Measurements from ENCODE around the gene C1QTNF6. TPM values are rescaled to one million over a fixed set of nuclear protein-coding genes. Genes with fewer than 3 reads are reported as not detected.
A peak's percentile ranks its signal among the peaks of the same experiment; 100 is the strongest.
"Not testable (repeated sequence)": the region's sequence is repeated elsewhere in the genome, so short reads cannot be mapped to it uniquely, and the experiment has no call there.

The C1QTNF6 gene
- total RNA-seq, 2 experiments from 2014 or later = 7.3 to 19.6 TPM

GRCh38 chr22:37202716-37203115 is 14.7 kb upstream of the C1QTNF6 start:
- ChIA-PET CTCF (ENCODE audit: unreplicated experiment) (no interaction called here), POLR2A (no interaction called here)
- H3K4me1 ChIP-seq (ENCODE audit: insufficient read depth, low read length, poor library complexity, severe bottlenecking) = peaks cover 33% of the 10 kb centered on the region
- H3K27ac ChIP-seq (ENCODE audit: low read depth, low read length, poor library complexity, severe bottlenecking) = no peak overlapping the region
- no TSS peak for BruUV-seq (replicated peaks)
- H4K20me1 ChIP-seq (ENCODE audit: insufficient read depth, low read length) = no peaks in the 10 kb centered on the region
- no peaks in the 10 kb centered on the region for H3K9me2 ChIP-seq (ENCODE audit: insufficient read depth, low read length)
- H3K4me2 ChIP-seq (ENCODE audit: low read length) = no peak overlapping the region
- no peaks in the 10 kb centered on the region for H3K36me3 ChIP-seq (ENCODE audit: insufficient read depth, low read length)
- no peak for DNase-seq (ENCODE audit: low spot score)
- no peak for TF ChIP-seq CTCF (conservative IDR thresholded peaks at IDR 0.05; ENCODE audit: low read length)
- no peak overlapping the region for H2AFZ ChIP-seq (ENCODE audit: low read length)
- H3K9me3 ChIP-seq (ENCODE audit: low read length) = no peaks in the 10 kb centered on the region
- intact Hi-C loops (cut with micrococcal nuclease; ENCODE audit: unreplicated experiment) = no loop called here
- no peaks in the 10 kb centered on the region for H3K79me2 ChIP-seq (ENCODE audit: insufficient read depth, low read depth, low read length)
- no peak overlapping the region for H3K4me3 ChIP-seq (ENCODE audit: low read depth, low read length, poor library complexity, severe bottlenecking)

- BruUV-seq (replicated peaks) = no TSS peak
- 0 out of 2 replicates have a peak, but pooled peaks have one; percentile 32 for TF ChIP-seq CTCF (conservative IDR thresholded peaks at IDR 0.05; ENCODE audit: low read length)
- no peak for TF ChIP-seq EZH2phosphoT487 (IDR thresholded peaks at IDR 0.05; ENCODE audit: borderline replicate concordance, low read depth, low read length)
- POLR2A ChIA-PET = interaction anchor here (0.6 kb wide), 1 partner anchor 282 kb away, joined by 3 read pairs; no protein-coding TSS in a partner anchor
- Histone ChIP-seq H3K4me1 (ENCODE audit: insufficient read depth, low read length, poor library complexity, severe bottlenecking) (peaks cover 33% of the 10 kb centered on the region), H3K9me3 (ENCODE audit: low read length) (no peaks in the 10 kb centered on the region), H3K4me2 (ENCODE audit: low read length) (no peak overlapping the region), H3K79me2 (ENCODE audit: insufficient read depth, low read depth, low read length) (no peaks in the 10 kb centered on the region), H3K36me3 (ENCODE audit: insufficient read depth, low read length) (no peaks in the 10 kb centered on the region), H2AFZ (ENCODE audit: low read length) (0 out of 2 replicates have a peak overlapping the region, but pooled peaks have one; percentile 12), H4K20me1 (ENCODE audit: insufficient read depth, low read length) (no peaks in the 10 kb centered on the region), H3K9me2 (ENCODE audit: insufficient read depth, low read length) (no peaks in the 10 kb centered on the region), H3K27ac (ENCODE audit: low read depth, low read length, poor library complexity, severe bottlenecking) (no peak overlapping the region), H3K4me3 (ENCODE audit: low read depth, low read length, poor library complexity, severe bottlenecking) (no peak overlapping the region)
- DNase-seq (ENCODE audit: low spot score) = no peak
- intact Hi-C loops (cut with micrococcal nuclease; ENCODE audit: unreplicated experiment) = no loop called here
- CTCF ChIA-PET (ENCODE audit: unreplicated experiment) = interaction anchor here (0.6 kb wide), 1 partner anchor 44 kb away, joined by 3 read pairs; no protein-coding TSS in a partner anchor
Observed at GRCh38 chr22:37202001-37202555, 14.0 kb upstream of the C1QTNF6 start.

- H3K4me3 ChIP-seq (ENCODE audit: low read depth, low read length, poor library complexity, severe bottlenecking); H2AFZ ChIP-seq (ENCODE audit: low read length); DNase-seq (ENCODE audit: low spot score); BruUV-seq (replicated peaks); H3K79me2 ChIP-seq (ENCODE audit: insufficient read depth, low read depth, low read length); H3K36me3 ChIP-seq (ENCODE audit: insufficient read depth, low read length); H3K9me3 ChIP-seq (ENCODE audit: low read length); H4K20me1 ChIP-seq (ENCODE audit: insufficient read depth, low read length); intact Hi-C loops (cut with micrococcal nuclease; ENCODE audit: unreplicated experiment); H3K4me2 ChIP-seq (ENCODE audit: low read length); H3K9me2 ChIP-seq (ENCODE audit: insufficient read depth, low read length); H3K27ac ChIP-seq (ENCODE audit: low read depth, low read length, poor library complexity, severe bottlenecking): not testable (repeated sequence)
- ChIA-PET POLR2A (interaction anchor here (0.5 to 0.6 kb wide), 2 partner anchors 60 to 283 kb away, joined by 3 read pairs; no protein-coding TSS in a partner anchor), CTCF (ENCODE audit: unreplicated experiment) (interaction anchor here (0.5 kb wide), 1 partner anchor 65 kb away, joined by 6 read pairs; no protein-coding TSS in a partner anchor)
- peaks cover 33% of the 10 kb centered on the region for H3K4me1 ChIP-seq (ENCODE audit: insufficient read depth, low read length, poor library complexity, severe bottlenecking)
Observed at GRCh38 chr22:37201443-37201820, 13.4 kb upstream of the C1QTNF6 start.
